GM10266 (cell line): ENCODE data around the gene VGLL4.

Experiments used
- DNase-seq: peaks from one replicate; pipeline ENCODE4 v3.0.0; 2012; ENCODE audit errors: extremely low spot score
- CTCF ChIP-seq: IDR thresholded peaks from 2 replicates; pipeline ENCODE4 v1.5.1; 2012; ENCODE audit warnings: mild to moderate bottlenecking, low read depth; ENCODE audit not compliant: control insufficient read depth, insufficient read depth; ENCODE audit errors: missing control alignments

VGLL4 gene

GRCh38 chr3:11626084-11626463, 17.6 kb downstream of the VGLL4 start:
- no peak for TF ChIP-seq CTCF
- peak; percentile 32 for DNase-seq

GRCh38 chr3:11625376-11626083, 18.2 kb downstream of the VGLL4 start:
- TF ChIP-seq CTCF, result no peak
- DNase-seq, result no peak

GRCh38 chr3:11624704-11625375, 18.9 kb downstream of the VGLL4 start:
- no peak for DNase-seq
- TF ChIP-seq CTCF, result no peak

- no peak for TF ChIP-seq CTCF
- peak; percentile 44 for DNase-seq
These were observed 19.6 kb downstream of the VGLL4 start for GRCh38 chr3:11624161-11624560.

GRCh38 chr3:11622586-11623550, 20.8 kb downstream of the VGLL4 start:
- no peak for TF ChIP-seq CTCF
- DNase-seq, result no peak

- no peak for DNase-seq
- no peak for TF ChIP-seq CTCF
These were observed 22.6 kb downstream of the VGLL4 start for GRCh38 chr3:11621077-11621476.
